Measurements from ENCODE around the gene ARHGEF7.
"Not testable (repeated sequence)": the region's sequence is repeated elsewhere in the genome, so short reads cannot be mapped to it uniquely, and the experiment has no call there.

Gene ARHGEF7

DNA sequence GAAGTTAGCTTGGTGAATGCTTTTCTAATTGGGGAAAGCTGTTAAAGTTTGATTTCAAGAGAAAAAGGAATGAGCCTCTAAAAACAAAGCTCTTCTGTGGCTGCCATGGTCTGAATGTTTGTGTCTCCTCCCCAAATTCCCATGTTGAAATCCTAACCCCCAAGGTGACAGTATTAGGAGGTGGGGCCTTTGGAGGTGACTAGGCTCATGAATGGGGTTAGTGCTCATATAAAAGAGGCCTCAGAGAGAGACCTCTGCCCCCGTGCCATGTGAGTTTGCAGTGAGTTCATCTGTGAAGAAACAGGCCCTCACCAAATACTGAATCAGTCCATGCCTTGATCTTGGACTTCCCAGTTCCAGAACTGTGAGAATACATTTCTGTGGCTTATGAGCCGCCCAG is 56.5 kb downstream of the ARHGEF7 start:
- no peak for DNase-seq (ENCODE audit: low spot score)

DNA sequence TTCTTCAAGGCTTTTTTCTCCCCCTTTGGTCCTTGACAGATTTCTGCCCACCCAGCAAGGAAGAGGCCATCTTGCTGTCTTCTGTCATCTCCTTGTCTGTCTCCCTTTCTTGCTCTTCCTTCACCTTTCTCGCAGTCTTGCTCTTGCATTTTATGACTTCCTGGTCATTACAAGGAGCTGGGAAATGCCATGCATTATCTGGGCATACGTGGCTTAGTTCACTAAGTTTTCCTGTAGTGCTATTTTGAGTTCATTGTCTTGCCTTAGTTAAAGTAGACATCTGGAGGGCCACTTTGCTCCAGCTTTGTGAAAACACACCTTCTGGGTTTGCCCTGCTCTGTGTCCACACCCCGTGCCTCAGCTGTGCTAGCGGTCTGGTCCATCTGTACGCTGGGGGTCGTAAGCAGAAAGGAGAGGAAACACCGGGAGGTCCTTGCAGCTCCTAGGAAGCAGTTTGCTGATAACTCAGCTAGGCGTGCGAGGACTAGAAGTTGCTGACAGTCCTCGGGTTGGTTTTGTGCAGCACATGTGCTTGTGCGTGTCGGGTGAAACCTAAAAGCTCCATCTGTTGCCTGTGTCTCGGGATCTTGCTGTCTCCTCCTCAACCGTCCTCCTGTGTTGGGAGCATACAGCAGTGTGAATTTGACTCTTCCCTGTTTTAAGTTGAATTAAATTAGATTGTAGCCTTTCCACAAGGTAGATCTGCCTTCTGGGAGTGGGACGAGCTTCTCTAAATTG is 59.4 kb downstream of the ARHGEF7 start:
- peak; percentile 33 for DNase-seq (ENCODE audit: low spot score)

DNA sequence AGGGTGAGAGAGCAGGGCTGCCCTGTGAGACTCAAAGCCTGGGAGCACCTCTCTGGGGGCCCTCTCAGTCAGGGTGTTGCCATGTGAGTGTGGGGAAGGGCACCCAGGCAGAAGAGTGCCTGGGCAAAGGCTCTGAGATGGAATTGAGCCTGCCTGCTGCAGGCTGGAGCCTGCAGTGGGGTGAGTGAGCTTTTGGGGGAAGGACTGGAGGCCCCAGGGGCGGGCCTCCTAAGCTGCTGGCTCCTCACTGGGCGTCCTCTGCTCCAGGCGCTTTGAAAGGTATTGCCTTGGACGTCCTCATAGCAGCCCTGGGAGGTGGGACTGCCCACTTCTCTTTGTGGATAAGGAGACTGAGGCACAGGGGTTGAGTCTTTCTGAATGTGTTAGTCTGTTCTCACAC is 60.3 kb downstream of the ARHGEF7 start:
- no peak for DNase-seq (ENCODE audit: low spot score)

DNA sequence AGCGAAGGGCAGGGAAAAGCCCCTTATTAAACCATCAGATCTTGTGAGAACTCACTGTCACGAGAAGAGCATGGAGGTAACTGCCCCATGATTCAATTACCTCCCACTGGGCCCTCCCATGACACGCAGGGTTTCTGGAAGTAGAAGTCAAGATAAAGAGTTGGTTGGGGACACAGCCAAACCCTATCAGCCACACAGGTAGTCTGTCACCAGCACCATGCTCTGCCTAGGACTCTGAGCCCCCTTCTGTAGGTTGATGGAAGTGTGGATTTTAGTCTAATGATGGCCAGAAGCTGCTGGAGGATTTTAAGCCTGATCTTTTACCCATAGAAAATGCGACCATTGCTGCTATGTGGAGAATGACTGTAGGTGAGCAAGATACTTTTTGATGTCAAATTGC is 60.8 kb downstream of the ARHGEF7 start:
- DNase-seq (ENCODE audit: low spot score), result no peak

DNA sequence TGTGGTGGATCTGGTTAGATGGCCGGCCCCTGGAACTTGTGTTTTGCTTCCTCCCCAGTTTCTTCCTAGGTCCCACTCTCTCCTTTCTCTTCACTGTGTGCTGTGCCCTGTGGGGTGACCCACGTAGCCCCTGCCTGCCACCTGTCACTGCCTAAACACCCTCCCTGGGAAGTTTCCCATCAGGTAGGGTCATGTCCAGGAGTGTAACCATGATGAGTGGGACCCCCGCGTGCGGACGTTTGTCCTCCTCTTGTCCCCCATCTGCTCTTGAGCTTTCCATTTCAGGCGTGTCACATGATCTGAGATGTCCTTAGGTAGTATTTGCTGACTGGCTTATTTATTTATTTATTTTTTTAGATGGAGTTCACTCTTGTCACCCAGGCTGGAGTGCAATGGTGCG is 61.3 kb downstream of the ARHGEF7 start:
- no peak for DNase-seq (ENCODE audit: low spot score)

DNA sequence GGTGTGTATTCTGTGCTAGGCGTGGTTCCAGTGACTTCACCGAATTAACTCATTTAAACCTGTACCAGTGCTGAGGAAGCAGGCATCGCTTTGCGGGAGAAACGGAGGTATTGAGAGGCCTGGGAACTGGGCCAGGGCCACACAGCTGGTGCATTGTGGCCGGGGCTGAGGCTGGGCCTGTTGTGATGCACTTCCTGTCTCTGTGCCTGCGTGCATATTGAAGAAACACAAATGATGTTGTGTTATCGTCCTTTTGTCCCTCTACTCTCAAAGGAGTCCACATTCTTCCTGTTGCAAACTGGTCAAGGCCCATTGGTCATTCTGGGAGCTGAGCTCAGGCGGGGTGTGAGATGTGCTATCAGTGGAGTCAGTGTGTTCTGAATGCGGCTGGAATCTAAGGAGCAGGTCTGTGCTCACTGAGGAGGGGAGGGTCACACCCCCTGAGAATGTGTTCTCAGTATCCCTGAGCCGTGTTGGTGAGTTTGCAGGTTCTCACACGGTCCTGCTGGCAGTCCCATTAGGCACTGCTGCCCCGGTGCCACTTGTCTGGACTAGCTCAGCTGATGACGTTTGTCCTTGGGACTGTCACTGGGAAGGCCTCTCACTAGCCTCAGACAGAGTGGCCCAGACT is 62.1 kb downstream of the ARHGEF7 start:
- no peak for DNase-seq (ENCODE audit: low spot score)

DNA sequence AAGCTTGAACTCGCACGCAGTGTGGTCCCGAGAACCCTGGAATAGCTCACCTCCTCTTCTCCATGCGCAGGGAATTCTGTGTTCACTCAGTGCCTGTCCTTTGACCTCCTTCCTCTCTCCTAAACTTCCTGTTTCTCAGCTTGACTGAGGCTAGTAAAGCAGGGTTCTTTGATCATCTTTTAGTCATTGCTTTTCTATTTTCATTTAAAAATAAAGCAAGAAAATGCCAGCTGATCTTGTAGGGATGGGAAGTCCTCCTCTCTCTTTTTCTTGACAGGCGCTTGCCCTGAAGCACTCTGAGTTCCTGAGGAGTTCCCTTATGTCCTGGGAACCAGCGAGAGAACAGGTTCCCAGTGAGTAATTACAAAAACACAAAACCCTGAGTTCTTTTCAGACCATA is 62.8 kb downstream of the ARHGEF7 start:
- DNase-seq (ENCODE audit: low spot score), result no peak

DNA sequence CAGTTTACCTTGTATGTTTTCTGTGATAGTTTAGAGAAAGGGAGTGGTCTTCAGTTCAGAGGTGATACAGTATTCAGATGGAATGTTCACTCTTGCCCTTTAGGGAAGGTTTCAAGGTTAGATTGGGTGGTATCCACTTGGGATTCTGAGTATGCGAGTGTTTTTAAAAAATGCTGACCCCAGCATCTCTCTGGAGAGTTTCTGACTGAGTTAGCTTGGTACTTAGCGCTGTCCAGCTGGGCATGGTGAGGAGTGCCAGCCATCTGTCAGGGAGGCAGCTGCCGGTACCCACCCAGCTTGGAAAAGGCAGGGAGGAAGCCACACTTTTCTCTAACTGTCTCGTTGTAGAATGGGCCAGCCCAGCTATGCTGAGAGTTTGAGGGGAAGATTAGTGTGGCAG is 63.3 kb downstream of the ARHGEF7 start:
- DNase-seq (ENCODE audit: low spot score), result no peak

DNA sequence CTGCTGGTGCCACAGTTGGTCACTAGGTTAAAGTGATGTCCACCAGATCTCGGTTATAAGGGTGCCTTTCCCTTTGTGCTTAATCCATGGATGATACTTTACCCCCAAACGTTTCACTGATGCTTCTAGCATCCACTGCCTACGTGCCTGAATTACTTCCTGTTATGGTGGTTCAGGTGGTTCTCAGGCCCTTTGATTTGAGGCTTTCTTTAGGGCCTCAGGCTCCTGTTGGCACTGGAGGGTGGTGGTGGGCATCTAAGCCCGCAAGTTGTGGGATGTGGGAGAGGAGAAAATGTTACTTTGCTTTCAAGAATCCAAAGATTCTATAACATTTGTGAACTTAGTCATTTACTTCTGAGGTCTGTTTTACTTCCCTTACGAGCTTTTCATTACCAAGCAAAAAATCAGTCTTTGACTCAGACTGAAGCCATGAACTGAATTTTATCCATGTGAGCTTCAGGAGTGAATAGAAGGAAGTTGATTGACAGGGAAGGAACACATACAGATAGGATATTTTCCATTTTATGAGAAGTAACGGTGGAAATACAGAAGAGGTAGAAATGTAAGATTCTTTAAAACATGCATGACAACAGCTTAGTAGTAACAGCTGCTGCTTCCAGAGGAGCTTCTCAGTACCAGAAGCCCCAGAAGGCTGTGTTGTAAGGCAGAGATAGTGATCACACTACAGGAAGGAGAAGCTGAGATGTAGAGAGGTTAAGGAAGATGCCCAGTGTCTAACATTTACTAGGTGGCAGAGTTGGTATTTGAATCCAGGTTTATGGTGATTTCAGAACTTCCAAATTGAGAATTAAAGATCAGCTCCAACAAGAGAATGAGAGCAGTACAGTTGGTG is 65.0 kb downstream of the ARHGEF7 start:
- DNase-seq (ENCODE audit: low spot score), result no peak

DNA sequence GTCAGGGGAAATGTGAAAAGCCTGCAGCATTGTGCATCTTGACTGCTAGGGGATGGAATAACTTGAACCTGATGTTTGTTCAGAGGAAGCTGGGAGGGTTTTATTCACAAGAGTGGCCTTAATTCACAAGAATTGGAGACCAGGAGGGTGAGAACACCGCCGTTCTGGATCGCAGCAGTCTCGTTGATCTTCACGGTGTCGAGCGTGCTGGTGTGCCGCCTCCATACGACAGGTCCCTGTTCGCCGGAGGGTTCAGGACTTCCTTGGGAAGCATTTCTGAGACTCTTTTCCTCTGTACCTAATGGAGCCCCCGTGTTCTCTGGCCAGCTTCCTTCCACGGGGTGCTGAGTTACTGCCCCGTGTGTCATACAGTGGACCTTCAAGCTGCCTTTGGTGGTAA is 66.9 kb downstream of the ARHGEF7 start:
- DNase-seq (ENCODE audit: low spot score), result no peak

DNA sequence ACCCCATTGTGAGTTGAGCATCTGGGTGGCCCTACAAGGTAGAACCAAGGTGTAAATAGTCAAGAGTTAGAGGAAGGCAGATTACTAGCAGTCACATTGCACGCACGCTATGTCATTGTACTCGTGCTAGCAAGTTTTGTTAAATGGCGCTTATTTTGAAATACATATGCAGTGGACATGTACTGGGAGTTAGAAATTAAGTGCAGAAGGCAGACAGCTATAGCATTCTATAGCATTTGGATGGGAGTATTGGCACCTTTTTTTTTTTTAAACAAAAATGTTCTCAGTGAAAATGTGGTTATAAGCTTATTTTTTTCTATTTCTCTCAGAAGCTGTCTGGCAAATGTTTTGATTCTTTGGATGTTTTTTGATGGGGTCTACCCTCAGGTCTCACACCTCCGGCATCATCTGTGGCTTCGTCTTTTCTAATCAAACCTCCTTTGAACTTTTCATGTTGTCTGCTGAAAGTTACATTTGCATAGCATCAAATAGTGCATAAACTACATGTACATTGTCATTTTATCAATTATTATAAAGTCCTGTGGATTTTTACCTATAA is 68.1 kb downstream of the ARHGEF7 start:
- DNase-seq (ENCODE audit: low spot score), result no peak

DNA sequence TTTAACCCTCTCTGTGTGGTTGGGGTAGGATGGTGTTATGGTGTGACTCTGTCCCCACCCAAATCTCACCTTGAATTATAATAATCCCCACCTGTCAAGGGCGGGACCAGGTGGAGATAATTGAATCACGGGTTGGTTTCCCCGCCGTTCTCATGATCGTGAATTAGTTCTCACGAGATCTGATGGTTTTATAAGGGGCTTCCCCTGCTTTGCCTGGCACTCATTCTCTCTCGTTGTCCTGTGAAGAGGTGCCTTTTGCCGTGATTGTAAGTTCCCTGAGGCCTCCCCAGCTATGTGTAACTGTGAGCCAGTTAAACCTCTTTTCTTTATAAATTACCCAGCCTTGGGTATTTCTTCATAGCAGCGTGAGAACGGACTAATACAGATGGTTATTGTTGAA is 68.8 kb downstream of the ARHGEF7 start:
- DNase-seq (ENCODE audit: low spot score), result no peak

DNA sequence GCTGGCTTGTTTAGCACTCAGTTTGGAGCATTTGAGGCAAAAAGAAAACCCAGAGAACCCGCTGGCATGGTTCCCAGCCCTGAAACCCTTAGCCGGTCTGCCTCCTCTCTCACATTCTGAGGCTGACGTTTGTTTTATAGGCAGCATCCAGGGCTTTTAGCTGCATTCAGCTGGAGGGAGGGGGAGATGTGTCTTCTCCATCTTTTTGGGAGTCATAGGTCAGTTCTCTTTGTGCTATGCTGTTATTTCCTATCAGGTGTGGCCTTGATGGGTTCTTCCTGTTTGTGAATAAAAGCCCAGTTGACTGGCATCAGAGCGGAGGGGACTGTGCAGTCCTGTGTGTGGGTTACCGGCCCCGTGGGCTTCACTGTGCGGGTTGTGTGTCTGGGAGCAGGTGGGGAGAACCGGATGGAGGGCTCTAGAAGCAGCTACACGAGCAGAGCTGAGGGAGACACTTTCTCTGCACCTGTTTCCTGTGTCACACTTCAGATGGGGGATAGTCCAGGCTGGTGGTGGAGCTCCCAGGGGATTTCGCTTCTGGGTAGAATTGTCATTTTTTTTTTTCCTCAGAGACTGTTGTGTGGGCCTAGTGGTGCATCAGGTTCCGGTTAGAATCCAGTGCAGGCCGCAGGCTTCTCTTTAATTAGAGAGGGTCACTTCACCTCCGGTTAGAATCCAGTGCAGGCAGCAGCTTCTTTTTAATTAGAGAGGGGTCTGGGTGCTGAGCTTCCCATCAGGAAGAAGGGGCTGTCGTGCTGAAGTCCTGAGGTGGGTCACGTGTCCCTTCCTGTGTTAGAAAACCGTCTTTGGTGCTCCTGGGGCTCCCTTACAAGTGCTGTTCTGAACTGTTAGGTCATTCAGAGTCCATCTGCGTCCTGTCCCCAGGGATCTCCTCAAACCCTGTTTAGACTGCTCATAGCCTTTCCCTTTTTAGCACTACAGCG is 69.6 kb downstream of the ARHGEF7 start:
- peak; percentile 64 for DNase-seq (ENCODE audit: low spot score)

DNA sequence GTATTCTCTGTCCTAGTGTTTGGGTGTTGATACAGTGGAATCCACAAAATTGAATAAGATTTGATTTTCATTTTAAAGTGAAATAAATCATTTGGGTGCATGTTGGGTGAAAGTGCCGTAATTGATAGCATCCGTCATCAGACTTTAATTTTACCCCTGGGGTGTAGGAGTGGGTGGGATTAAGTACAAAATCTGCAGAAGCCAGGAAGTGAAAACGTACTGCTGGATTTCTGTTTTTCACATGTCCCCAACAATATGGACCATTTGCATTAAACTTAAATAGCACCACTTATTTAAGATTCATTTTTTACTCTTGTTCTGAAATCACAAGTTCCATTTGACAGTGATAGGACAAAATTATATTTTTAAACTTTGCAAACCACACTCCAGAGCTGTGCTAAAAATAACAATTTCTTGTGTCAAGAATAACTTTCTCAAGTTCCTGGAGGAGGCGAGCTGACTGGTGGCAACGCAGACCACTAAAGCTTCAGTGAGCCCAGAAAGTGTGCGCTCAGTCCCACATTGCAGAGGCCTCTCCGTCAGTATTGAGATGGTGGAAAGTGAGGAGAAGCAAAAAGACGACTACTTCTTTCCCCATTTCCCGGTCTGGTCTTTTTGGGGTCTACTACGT is 71.3 kb downstream of the ARHGEF7 start:
- no peak for DNase-seq (ENCODE audit: low spot score)

DNA sequence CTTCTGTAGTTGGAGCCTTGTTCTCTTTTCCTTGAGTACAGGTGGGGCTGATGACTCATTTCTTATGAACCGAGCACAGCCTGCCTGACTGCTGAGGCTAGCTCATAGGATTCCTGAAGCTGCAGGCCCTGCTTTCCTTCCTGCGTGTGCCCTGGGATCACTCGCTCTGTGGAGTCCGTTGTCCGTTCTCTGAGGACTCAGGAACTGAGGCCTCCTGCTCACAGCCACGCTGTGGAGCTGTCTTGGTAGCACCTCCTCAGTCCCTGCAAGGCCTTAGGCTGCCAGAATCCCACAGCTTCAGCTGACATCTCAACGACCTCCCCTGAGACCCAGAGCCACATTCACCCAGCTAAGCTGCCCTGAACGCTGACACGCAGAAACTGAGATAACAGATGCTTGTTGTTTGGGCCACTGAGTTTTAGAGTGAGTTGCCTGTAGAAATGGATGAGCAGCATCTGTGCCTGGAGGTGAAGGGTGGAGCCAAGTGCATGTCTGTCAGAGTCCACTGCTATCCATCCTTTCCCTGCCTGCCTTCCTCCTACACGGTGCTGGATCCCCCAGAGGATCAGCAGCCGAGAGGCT is 72.9 kb downstream of the ARHGEF7 start:
- peak; percentile 61 for DNase-seq (ENCODE audit: low spot score)

DNA sequence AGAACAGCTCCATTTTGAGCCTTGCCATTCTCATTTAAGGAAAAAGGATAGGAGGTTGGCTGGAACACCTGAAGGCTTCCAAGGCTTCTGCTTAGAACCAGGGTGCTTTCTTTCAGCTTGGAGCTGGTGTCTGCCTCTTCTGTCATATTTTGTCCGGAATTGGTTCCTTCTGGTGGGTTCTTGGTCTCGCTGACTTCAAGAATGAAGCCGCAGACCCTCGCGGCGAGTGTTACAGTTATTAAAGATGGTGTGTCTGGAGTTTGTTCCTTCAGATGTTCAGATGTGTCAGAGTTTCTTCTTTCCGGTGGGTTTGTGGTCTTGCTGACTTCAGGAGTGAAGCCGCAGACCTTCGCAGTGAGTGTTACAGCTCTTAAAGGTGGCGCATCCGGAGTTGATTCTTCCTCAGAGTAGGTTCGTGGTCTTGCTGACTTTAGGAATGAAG is 74.0 kb downstream of the ARHGEF7 start:
- not testable (repeated sequence) for DNase-seq (ENCODE audit: low spot score)

DNA sequence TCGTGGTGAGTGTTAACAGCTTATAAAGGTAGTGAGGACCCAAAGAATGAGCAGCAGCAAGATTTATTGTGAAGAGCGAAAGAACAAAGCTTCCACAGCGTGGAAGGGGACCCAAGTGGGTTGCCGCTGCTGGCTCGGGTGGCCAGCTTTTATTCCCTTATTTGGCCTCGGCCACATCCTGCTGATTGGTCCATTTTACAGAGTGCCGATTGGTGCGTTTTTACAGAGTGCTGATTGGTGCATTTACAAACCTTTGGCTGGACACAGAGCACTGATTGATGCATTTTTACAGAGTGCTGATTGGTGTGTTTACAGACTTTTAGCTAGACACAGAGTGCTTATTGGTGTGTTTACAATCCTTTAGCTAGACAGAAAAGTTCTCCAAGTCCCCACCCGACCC is 74.4 kb downstream of the ARHGEF7 start:
- DNase-seq (ENCODE audit: low spot score), result not testable (repeated sequence)

DNA sequence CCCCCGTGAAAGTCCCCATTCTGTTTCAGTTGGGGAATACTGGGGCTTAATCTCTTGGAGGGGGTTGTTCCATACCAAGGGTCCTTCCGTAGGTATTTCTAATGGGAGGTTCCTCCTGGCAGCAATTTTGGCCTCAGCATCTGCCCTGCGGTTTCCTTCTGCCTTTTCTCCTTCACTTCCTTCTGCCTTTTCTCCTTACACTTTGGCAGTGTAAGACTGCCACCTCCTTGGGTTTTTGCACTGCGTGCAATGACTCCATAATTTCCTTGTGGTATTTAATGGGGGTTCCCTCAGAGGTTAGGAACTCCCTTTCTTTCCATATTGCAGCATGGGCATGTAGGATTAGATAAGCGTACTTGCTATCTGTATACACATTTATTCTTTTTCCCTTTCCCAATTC is 78.1 kb downstream of the ARHGEF7 start:
- DNase-seq (ENCODE audit: low spot score), result not testable (repeated sequence)

DNA sequence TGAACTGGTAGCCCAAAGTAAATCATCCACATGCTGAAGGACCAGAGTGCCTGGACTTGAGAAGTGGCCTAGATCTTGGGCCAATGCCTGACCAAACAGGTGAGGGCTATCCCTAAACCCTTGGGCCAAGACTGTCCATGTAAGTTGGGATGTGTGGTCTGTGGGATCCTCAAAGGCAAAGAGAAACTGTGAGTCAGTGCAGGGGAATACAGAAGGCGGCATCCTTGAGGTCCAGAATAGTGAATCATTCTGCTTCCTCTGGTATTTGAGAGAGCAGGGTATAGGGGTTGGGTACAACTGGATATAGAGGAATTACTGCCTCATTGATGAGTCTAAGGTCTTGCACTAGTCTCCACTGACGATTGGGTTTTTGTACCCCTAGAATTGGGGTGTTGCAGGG is 79.5 kb downstream of the ARHGEF7 start:
- not testable (repeated sequence) for DNase-seq (ENCODE audit: low spot score)

DNA sequence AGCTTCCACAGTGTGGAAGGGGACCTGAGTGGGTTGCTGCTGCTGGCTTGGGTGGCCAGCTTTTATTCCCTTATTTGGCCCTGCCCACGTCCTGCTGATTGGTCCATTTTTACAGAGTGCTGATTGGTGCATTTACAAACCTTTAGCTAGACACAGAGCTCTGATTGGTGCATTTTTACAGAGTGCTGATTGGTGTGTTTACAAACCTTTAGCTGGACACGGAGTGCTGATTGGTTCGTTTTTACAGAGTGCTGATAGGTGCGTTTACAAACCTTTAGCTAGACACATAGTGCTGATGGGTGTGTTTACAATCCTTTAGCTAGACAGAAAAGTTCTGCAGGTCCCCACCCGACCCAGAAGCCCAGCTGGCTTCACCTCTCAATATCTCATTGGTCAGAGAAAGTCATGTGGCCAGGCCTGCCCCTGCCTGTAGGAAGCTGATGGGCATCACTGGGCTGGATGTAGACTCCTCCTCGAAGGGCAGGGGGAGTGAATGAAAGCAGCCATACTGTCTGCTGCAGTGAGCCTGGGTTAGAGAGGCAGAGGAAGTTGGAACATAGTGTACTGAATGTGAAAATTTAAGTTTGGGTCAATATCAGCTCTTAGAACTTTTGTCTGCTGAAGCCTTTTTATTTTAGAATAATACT is 83.7 kb downstream of the ARHGEF7 start:
- not testable (repeated sequence) for DNase-seq (ENCODE audit: low spot score)

Data from cerebellar cortex (tissue), 1 donor.